K562 (cell line): ENCODE measurements around the gene RYR3. TPM values are rescaled to one million over a fixed set of nuclear protein-coding genes. Genes with fewer than 3 reads are reported as not detected.

Experiments used
- ERF ChIP-seq: fragments of 450-650 bp; formaldehyde crosslinking; IDR thresholded peaks from 2 replicates; pipeline ENCODE4 v1.4.0; 2020; ENCODE audit warnings: mild to moderate bottlenecking, mixed read lengths
- FOXO4 ChIP-seq: fragments of 450-650 bp; formaldehyde crosslinking; IDR thresholded peaks from 2 replicates; pipeline ENCODE4 v1.4.0; 2020; ENCODE audit warnings: mild to moderate bottlenecking, moderate library complexity
- KLF1 ChIP-seq: fragments of 450-650 bp; IDR thresholded peaks from 2 replicates; pipeline ENCODE4 v1.6.1; 2016; ENCODE audit warnings: missing genetic modification characterization, missing compliant biosample characterization
- MBD1 ChIP-seq: fragments of 250-450 bp; sonication (Bioruptor Pico); IDR thresholded peaks from 2 replicates; pipeline ENCODE4 v1.8.0; 2022; ENCODE audit warnings: inconsistent platforms
- MGA ChIP-seq: fragments of 450-650 bp; IDR thresholded peaks from 2 replicates; pipeline ENCODE4 v1.6.1; 2016; ENCODE audit warnings: mild to moderate bottlenecking, moderate library complexity
- NFE2 ChIP-seq: IDR thresholded peaks from 2 replicates; pipeline ENCODE4 v1.6.1; 2014; ENCODE audit warnings: antibody characterized with exemption, low read depth
- SMC3 ChIP-seq: conservative IDR thresholded peaks from 2 replicates; pipeline ENCODE4 v1.6.1; 2011; ENCODE audit warnings: low read depth, low read length, improper control_type of control experiment; ENCODE audit not compliant: insufficient read depth
- SRSF9 ChIP-seq: fragments of 200-400 bp; formaldehyde crosslinking; IDR thresholded peaks from 2 replicates; pipeline ENCODE4 v1.6.1; 2017; ENCODE audit warnings: low read depth, low read length, borderline replicate concordance
- TEAD4 ChIP-seq, 2 experiments: sonication (generic) in 1 of 2; formaldehyde crosslinking in 1 of 2; IDR thresholded peaks; 2 replicates each; pipeline versions ENCODE4 v1.6.1 to v1.8.0; 2012 to 2022; ENCODE audit warnings: borderline replicate concordance in 1 of 2, inconsistent platforms in 1 of 2, low read length in 1 of 2, mild to moderate bottlenecking in 1 of 2, missing genetic modification reagents in 1 of 2
- ZKSCAN1 ChIP-seq: fragments of 150-350 bp; IDR thresholded peaks from 2 replicates; pipeline ENCODE4 v1.6.1; 2016; ENCODE audit warnings: low read depth, low read length
- ZNF12 ChIP-seq: sonication (generic); formaldehyde crosslinking; IDR thresholded peaks from 2 replicates; pipeline ENCODE4 v1.4.0; 2020; ENCODE audit warnings: mild to moderate bottlenecking, missing genetic modification reagents
- ZNF184 ChIP-seq: sonication (generic); formaldehyde crosslinking; IDR thresholded peaks from 2 replicates; pipeline ENCODE4 v1.5.0; 2020; ENCODE audit warnings: missing genetic modification reagents
- ZNF347 ChIP-seq: fragments of 450-650 bp; formaldehyde crosslinking; IDR thresholded peaks from 2 replicates; pipeline ENCODE4 v1.4.0; 2020; ENCODE audit warnings: low read depth, mild to moderate bottlenecking, moderate library complexity
- ZNF436 ChIP-seq: fragments of 250-450, 450-650 bp; sonication (Bioruptor Pico); formaldehyde crosslinking; IDR thresholded peaks from 2 replicates; pipeline ENCODE4 v1.7.0; 2020; ENCODE audit warnings: mild to moderate bottlenecking
- ZNF583 ChIP-seq: fragments of 250-450 bp; sonication (Bioruptor Pico); IDR thresholded peaks from 2 replicates; pipeline ENCODE4 v1.4.0; 2020
- polyA plus RNA-seq, 8 experiments: library from polyadenylated mRNA; depleted of rRNA in 4 of 8; stranded (reverse) in 5 of 8; unstranded in 3 of 8; fragments of >200 nt; fragmentation: Nextera tagmentation in 2 of 8; fragmentation: Illumina TruSeq in 1 of 8; extraction: Ambion mirVana in 2 of 8; extraction: Trizol in 1 of 8; gene quantifications; 2 replicates each; pipeline versions ENCODE4 v1.2.1 to v1.2.3, GENCODE V29; 2011 to 2014; ENCODE audit warnings: inconsistent platforms in 1 of 8, missing spikeins in 1 of 8
- total RNA-seq, 7 experiments: library from RNA; depleted of rRNA in 6 of 7; stranded (reverse); fragments of >200 nt in 6 of 7; fragmentation: Illumina TruSeq in 2 of 7; extraction: Trizol in 2 of 7; gene quantifications; 2 replicates each; pipeline versions ENCODE4 v1.2.1 to v1.2.3, GENCODE V29; 2011 to 2021; ENCODE audit warnings: low replicate concordance in 1 of 7

RYR3 gene
- total and polyA plus RNA-seq, 9 of the 15 experiments (the other 6 are each of a cell fraction or from before 2014, with no cell fraction given): 0.04 TPM; not detected in 8

GRCh38 chr15:33608714-33609113 is 297.9 kb downstream of the RYR3 start (continued):
- TF ChIP-seq MGA (peak; percentile 16; the same call in 1 of the 2 replicates), KLF1 (tag) (no peak), ERF (CRISPR knock-in tag) (no peak), SMC3 (0 out of 2 replicates have a peak, but pooled peaks have one; percentile 20), ZNF436 (CRISPR knock-in tag) (no peak), ZNF347 (CRISPR knock-in tag) (no peak), FOXO4 (CRISPR knock-in tag) (no peak), ZKSCAN1 (no peak), SRSF9 (no peak), ZNF12 (CRISPR knock-in tag) (no peak), TEAD4 (IDR thresholded peaks at IDR 0.05; ENCODE audit: low read length) (no peak), TEAD4 (CRISPR knock-in tag; IDR thresholded peaks at IDR 0.05; ENCODE audit: borderline replicate concordance) (no peak), ZNF184 (CRISPR knock-in tag) (no peak), MBD1 (CRISPR knock-in tag) (no peak), NFE2 (no peak), ZNF583 (CRISPR knock-in tag) (no peak)
